ENCODE results near the gene BATF3.

The BATF3 gene

DNA sequence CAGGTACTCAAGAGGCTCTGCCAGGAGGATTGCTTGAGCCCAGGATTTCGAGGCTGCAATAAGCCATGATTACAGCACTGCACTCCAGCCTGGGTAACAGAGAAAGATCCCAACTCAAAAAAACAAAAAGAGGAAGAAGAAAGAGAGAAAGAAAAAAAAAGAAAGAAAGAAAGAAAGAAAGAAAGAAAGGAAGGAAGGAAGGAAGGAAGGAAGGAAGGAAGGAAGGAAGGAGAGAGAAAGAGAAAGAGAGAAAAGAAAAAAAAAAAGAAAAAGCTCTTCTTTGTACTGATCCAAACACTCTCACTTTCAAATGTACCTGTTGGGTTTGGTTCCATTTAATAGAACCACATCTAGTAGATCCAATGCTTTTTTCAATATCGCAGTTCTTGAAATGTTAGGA, 11.8 kb downstream of the BATF3 start:
- H2AFZ ChIP-seq (ENCODE audit: low read length) = no peak overlapping the region
- no peaks in the 10 kb centered on the region for H4K20me1 ChIP-seq (ENCODE audit: insufficient read depth, low read length, poor library complexity, severe bottlenecking)
- no peaks in the 10 kb centered on the region for H3K9me3 ChIP-seq (ENCODE audit: insufficient read depth, low read depth, low read length)
- H3K9ac ChIP-seq (ENCODE audit: low read depth, low read length, poor library complexity, severe bottlenecking) = no peak overlapping the region
- no peak overlapping the region for H3K4me3 ChIP-seq (ENCODE audit: low read length, poor library complexity, severe bottlenecking)
- no peaks in the 10 kb centered on the region; the same call in 1 of the 2 replicates for H3K36me3 ChIP-seq (ENCODE audit: insufficient read depth, low read length)
- no peak overlapping the region for H3K4me2 ChIP-seq (ENCODE audit: low read depth, low read length, poor library complexity, severe bottlenecking)
- H3F3A ChIP-seq (ENCODE audit: low read depth) = no peaks in the 10 kb centered on the region
- H3K4me1 ChIP-seq (ENCODE audit: insufficient read depth, low read length, poor library complexity, severe bottlenecking) = peaks cover 20% of the 10 kb centered on the region
- no peaks in the 10 kb centered on the region for H3K79me2 ChIP-seq (ENCODE audit: insufficient read depth, low read length)
- H3K27me3 ChIP-seq (ENCODE audit: insufficient read depth, low read length, poor library complexity, severe bottlenecking) = no peaks in the 10 kb centered on the region
- H3K9me2 ChIP-seq (replicated peaks; ENCODE audit: low read depth, low read length) = no peaks in the 10 kb centered on the region
- TF ChIP-seq, protein P1, sequence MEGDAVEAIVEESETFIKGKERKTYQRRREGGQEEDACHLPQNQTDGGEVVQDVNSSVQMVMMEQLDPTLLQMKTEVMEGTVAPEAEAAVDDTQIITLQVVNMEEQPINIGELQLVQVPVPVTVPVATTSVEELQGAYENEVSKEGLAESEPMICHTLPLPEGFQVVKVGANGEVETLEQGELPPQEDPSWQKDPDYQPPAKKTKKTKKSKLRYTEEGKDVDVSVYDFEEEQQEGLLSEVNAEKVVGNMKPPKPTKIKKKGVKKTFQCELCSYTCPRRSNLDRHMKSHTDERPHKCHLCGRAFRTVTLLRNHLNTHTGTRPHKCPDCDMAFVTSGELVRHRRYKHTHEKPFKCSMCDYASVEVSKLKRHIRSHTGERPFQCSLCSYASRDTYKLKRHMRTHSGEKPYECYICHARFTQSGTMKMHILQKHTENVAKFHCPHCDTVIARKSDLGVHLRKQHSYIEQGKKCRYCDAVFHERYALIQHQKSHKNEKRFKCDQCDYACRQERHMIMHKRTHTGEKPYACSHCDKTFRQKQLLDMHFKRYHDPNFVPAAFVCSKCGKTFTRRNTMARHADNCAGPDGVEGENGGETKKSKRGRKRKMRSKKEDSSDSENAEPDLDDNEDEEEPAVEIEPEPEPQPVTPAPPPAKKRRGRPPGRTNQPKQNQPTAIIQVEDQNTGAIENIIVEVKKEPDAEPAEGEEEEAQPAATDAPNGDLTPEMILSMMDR (conservative IDR thresholded peaks at IDR 0.05; ENCODE audit: low read length) = no peak
- TF ChIP-seq EZH2phosphoT487 (IDR thresholded peaks at IDR 0.05; ENCODE audit: borderline replicate concordance) = no peak

DNA sequence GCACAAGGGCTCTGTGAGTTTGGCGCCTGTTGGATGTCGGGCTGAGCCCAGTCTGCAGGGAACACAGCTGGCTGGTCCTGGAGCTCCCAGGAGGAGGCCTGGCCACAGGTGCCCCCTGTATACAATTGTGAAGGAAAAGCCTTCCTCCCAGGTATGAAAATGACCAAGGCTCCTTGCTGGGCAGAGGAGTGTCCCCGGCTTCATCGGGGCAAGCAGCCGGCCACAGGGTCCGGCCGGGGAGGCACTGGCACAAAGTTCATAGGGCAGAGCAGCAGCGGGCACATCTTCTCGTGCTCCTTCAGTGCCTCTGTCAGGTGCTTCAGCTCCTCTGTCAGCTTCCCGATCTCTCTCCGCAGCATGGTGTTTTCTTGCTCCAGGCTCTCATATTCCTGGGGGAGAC, 13.0 kb downstream of the BATF3 start:
- no peak overlapping the region for H2AFZ ChIP-seq (ENCODE audit: low read length)
- no peak overlapping the region for H3K4me3 ChIP-seq (ENCODE audit: low read length, poor library complexity, severe bottlenecking)
- no peaks in the 10 kb centered on the region for H4K20me1 ChIP-seq (ENCODE audit: insufficient read depth, low read length, poor library complexity, severe bottlenecking)
- no peaks in the 10 kb centered on the region for H3K9me2 ChIP-seq (replicated peaks; ENCODE audit: low read depth, low read length)
- no peaks in the 10 kb centered on the region for H3F3A ChIP-seq (ENCODE audit: low read depth)
- H3K27me3 ChIP-seq (ENCODE audit: insufficient read depth, low read length, poor library complexity, severe bottlenecking) = no peaks in the 10 kb centered on the region
- TF ChIP-seq, protein P1 (conservative IDR thresholded peaks at IDR 0.05; ENCODE audit: low read length) = no peak
- no peak for TF ChIP-seq EZH2phosphoT487 (IDR thresholded peaks at IDR 0.05; ENCODE audit: borderline replicate concordance)
- H3K79me2 ChIP-seq (ENCODE audit: insufficient read depth, low read length) = no peaks in the 10 kb centered on the region
- peaks cover 23% of the 10 kb centered on the region for H3K4me1 ChIP-seq (ENCODE audit: insufficient read depth, low read length, poor library complexity, severe bottlenecking)
- no peak overlapping the region for H3K4me2 ChIP-seq (ENCODE audit: low read depth, low read length, poor library complexity, severe bottlenecking)
- no peaks in the 10 kb centered on the region for H3K9me3 ChIP-seq (ENCODE audit: insufficient read depth, low read depth, low read length)
- H3K9ac ChIP-seq (ENCODE audit: low read depth, low read length, poor library complexity, severe bottlenecking) = no peak overlapping the region
- no peaks in the 10 kb centered on the region; the same call in 1 of the 2 replicates for H3K36me3 ChIP-seq (ENCODE audit: insufficient read depth, low read length)

DNA sequence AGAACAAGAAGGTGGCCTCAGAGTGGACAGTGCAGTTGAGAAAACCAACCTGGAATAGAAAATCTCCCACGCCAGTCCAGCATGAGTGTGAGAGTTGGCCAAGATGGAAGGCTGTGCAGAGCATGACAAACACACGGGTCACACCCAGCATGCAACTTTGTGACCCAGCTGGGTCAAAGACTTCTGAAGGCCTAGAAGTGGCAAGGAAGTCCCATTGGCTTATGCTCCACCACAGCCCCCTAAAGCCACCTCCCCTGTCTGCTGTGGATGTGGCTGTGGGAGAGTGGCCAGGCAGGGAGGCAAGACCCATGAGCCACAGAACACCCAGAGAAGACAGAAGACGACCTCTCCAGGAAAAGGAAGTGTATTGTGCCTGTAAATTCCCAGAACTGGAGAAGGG, 13.6 kb downstream of the BATF3 start:
- no peaks in the 10 kb centered on the region for H3K27me3 ChIP-seq (ENCODE audit: insufficient read depth, low read length, poor library complexity, severe bottlenecking)
- no peaks in the 10 kb centered on the region; the same call in 1 of the 2 replicates for H3K36me3 ChIP-seq (ENCODE audit: insufficient read depth, low read length)
- H4K20me1 ChIP-seq (ENCODE audit: insufficient read depth, low read length, poor library complexity, severe bottlenecking) = no peaks in the 10 kb centered on the region
- TF ChIP-seq, protein P1 (conservative IDR thresholded peaks at IDR 0.05; ENCODE audit: low read length) = no peak
- TF ChIP-seq EZH2phosphoT487 (IDR thresholded peaks at IDR 0.05; ENCODE audit: borderline replicate concordance) = no peak
- H3K9me2 ChIP-seq (replicated peaks; ENCODE audit: low read depth, low read length) = no peaks in the 10 kb centered on the region
- no peak overlapping the region for H3K4me3 ChIP-seq (ENCODE audit: low read length, poor library complexity, severe bottlenecking)
- peaks cover 23% of the 10 kb centered on the region for H3K4me1 ChIP-seq (ENCODE audit: insufficient read depth, low read length, poor library complexity, severe bottlenecking)
- H3K79me2 ChIP-seq (ENCODE audit: insufficient read depth, low read length) = no peaks in the 10 kb centered on the region
- no peak overlapping the region for H2AFZ ChIP-seq (ENCODE audit: low read length)
- H3K9ac ChIP-seq (ENCODE audit: low read depth, low read length, poor library complexity, severe bottlenecking) = no peak overlapping the region
- H3K9me3 ChIP-seq (ENCODE audit: insufficient read depth, low read depth, low read length) = no peaks in the 10 kb centered on the region
- no peaks in the 10 kb centered on the region for H3F3A ChIP-seq (ENCODE audit: low read depth)
- no peak overlapping the region for H3K4me2 ChIP-seq (ENCODE audit: low read depth, low read length, poor library complexity, severe bottlenecking)
